HG03045 (cell line): Measurements from ENCODE around the gene GRWD1.

Experiments used
- ATAC-seq: cut with Tn5 transposase; IDR thresholded peaks from one replicate; pipeline ENCODE4 v1.9.1; 2021; ENCODE audit warnings: mild to moderate bottlenecking, moderate library complexity; ENCODE audit not compliant: unreplicated experiment

GRWD1 gene

DNA sequence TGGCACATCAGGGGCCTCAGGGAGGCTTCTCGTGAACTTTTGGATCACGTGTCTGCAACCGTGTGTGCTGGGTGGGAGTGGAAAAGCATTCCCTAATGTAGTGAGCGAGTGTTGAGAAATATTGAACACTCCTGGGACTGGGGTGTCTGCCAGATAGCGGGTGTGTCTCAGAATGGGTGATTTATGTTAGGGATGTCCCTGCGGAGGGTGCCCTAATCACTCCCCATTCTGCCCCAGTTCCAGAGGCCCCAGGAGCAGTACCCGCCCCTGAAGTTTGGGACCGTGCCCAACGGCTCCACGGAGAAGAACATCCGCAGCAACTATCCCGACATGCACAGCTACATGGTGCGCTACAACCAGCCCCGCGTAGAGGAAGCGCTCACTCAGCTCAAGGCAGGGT is 24.2 kb upstream of the GRWD1 start:
- no peak for ATAC-seq

DNA sequence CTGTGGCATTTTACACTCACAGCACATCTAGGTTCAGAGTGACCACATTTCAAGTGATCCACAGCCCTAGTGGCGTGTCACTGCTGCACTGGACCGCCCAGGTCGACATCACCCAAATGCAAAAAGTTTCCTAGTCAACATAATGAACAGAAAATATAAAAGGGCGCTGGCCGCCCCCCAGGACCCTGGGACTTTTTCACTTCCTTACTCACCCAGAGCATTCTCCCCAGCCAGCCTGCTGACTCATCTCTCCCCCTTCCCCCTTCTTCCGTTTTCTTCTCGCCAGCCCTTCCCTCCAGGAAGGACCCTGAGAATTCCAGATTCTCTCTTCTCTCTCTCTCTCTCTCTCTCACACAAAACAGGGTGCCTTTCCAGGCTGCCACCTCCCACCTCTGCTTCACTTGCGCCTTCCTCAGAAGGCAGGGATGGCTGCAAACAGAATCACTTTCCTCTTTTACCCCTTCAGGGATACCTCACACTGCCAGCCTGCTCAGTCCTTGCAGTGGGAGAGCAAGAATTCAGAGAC is 21.0 kb upstream of the GRWD1 start:
- ATAC-seq = no peak

DNA sequence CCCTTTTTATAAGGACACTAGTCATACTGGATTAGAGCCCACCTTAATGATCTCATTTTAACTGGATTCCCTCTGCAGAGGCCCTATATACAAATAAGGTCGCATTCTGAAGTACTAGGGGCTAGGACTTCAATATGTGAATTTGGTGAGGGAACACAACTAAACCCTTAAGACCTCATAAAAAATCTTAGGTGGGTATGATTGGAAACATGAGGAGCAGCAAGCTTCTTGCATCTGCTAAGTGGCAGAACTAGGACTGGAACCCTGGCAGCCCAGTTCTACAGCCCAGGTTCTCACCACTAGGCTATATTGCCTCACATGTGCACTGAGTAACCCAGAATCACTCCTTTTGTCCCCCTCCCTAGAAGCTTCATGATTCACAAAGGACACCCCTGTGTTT is 17.1 kb upstream of the GRWD1 start:
- ATAC-seq = no peak

DNA sequence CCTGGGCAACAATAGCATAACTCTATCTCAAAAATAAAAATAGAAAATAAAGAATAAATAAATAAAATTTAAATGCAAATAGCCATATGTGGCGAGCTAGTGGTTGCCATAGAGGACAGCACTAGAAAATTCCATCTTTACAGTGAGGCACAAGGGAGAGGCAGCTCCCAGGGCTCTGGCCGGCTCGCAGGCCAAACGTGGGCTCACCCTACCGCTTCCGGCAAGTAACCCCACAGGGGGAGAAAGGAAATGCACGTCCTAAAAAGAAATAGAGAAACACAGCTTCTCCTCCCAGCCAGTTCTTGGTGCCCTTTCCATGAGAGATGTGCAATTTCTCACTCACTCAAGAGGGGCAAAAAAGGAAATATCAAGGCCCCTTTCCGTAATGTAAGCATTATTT is 12.4 kb upstream of the GRWD1 start:
- ATAC-seq = no peak

DNA sequence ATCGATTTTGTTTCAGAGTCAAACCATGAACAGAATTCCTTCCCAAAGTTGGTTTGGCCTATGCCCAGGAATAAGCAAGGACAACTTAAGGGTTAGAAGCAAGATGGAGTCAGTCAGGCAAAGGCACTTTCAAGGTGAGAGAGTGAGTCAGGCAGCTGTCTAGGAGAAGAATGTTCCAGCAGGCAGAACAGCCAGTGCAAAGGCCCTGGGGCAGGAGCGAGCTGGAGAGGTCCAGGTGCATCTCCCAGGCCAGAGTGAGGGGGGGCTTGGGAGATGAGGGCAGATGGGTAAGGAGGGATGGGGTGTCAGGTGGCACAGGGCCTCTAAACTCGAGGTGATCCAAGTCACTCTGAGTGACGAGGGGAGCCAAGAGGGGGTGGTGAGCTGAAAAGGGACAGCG is 9.2 kb upstream of the GRWD1 start:
- no peak for ATAC-seq

DNA sequence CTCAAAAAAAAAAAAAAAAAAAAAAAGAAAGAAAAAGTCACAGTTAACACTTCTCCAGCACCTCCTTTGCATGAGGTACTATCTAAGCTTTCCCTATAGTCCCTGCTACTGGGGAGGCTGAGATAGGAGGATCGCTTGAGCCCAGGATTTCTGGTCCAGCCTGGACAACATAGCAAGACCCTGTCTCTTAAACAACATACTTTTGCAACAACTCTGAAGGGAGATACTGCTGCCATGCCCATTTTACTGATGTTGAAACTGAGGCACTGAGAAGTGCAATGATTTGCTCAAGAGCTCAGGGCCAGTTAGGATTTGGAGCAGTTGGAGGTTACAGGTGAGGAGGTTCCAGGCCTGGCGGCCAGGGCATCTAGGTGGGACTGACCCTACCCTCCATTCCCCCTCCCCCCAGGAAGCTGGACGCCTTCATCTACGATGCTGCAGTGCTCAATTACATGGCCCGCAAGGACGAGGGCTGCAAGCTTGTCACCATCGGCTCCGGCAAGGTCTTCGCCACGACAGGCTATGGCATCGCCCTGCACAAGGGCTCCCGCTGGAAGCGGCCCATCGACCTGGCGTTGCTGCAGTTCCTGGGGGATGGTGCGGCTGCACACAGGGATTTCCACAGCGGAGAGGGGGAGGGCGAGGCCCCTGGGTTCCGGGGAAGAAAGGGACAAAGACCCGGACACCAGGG is 4.3 kb upstream of the GRWD1 start:
- ATAC-seq = no peak

DNA sequence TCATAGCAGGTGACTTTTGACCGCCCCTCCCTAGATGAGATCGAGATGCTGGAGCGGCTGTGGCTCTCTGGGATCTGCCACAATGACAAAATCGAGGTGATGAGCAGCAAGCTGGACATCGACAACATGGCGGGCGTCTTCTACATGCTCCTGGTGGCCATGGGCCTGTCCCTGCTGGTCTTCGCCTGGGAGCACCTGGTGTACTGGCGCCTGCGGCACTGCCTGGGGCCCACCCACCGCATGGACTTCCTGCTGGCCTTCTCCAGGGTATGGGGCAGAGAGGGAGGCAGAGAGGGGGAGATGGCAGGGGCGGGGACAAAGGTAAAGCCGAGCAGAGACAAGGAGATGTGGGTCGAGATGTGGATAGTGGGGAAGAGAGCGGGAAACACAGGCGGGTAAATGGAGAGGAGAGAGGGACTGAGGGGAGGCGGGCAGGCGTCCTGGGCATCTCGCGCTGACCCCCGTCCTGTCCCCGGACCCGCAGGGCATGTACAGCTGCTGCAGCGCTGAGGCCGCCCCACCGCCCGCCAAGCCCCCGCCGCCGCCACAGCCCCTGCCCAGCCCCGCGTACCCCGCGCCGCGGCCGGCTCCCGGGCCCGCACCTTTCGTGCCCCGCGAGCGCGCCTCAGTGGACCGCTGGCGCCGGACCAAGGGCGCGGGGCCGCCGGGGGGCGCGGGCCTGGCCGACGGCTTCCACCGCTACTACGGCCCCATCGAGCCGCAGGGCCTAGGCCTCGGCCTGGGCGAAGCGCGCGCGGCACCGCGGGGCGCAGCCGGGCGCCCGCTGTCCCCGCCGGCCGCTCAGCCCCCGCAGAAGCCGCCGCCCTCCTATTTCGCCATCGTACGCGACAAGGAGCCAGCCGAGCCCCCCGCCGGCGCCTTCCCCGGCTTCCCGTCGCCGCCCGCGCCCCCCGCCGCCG is 3.4 kb upstream of the GRWD1 start:
- no peak for ATAC-seq

DNA sequence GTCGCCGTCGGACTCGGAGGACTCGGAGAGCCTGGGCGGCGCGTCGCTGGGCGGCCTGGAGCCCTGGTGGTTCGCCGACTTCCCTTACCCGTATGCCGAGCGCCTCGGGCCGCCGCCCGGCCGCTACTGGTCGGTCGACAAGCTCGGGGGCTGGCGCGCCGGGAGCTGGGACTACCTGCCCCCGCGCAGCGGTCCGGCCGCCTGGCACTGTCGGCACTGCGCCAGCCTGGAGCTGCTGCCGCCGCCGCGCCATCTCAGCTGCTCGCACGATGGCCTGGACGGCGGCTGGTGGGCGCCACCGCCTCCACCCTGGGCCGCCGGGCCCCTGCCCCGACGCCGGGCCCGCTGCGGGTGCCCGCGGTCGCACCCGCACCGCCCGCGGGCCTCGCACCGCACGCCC is 2.5 kb upstream of the GRWD1 start:
- no peak for ATAC-seq

DNA sequence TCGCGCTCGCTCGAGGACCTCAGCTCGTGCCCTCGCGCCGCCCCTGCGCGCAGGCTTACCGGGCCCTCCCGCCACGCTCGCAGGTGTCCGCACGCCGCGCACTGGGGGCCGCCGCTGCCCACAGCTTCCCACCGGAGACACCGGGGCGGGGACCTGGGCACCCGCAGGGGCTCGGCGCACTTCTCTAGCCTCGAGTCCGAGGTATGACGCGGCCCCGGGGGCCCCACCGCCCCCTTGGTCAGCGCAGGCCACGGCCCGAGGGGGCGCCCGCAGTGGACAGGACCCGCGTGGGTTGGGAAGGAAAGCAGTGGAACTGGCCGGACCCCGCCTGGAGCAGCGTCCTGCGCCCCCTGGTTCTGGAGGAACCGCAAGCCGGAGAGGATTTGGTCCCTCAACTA is 2.1 kb upstream of the GRWD1 start:
- ATAC-seq = no peak

DNA sequence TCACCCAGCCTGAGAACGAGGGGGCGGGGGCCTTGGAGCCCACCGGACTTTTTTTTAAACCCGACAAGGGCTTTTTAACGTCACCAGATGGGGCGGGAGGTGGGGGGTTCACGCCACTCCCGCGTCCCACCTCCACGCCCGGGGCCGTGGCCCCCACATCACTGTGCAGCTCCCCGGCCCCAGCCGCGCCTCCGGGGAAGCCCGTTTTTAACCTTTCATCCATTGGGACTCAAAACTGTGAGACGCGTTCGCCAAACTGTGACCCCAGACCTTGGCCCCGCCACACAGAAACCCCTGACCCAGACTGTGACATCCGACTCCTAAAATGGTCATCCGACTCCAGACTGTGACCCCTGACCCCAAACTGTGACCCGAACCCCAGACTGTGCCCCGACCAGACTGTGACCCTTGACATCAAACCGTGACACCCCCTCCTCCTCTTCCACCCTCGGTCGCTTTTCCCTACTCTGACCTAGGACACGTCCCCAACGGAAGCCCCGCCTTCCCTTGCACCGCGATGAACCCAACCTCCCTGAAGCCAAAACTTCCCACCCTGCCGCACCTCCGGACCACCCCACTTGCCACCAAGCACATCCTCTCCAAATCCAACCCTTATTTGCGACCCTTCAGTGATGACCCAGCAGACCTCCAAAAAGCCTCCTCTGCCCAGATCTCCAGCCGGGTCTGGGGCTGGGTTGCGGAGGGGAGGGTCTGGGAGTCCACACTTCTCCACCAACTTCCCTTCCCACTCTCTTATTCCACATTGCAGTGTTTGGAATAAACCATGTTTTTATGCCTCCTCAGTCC is 1.5 kb upstream of the GRWD1 start:
- ATAC-seq = no peak

DNA sequence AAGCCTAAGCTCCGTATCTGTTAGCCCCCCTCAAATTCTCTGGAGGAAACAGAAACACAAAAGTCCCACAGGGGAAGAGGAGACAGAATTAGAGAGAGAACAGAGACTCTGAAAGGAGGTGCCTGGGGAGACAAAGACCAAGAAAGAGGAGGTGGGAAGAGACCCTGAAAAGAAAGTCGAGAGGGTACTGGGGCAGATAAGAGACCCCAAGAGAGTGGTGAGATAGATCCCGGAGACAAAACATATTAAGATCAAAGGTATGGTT is 915 bp upstream of the GRWD1 start:
- ATAC-seq = no peak

DNA sequence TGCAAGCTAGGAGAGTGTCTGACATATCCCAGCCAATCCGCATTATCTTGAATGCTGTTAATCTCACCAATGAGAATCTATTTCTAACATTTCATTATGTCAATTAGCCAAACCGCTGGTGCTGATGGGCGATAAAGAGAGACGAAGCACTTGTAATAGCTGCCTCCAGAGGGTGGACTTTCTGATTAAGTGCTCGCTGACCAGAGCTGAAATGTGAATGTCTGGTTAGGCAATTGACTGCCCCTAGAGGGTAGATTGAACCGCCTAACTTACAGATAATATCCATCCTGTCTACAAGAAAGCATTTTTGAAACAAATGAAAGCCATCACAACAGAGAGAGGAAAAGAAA is 552 bp upstream of the GRWD1 start:
- no peak for ATAC-seq

DNA sequence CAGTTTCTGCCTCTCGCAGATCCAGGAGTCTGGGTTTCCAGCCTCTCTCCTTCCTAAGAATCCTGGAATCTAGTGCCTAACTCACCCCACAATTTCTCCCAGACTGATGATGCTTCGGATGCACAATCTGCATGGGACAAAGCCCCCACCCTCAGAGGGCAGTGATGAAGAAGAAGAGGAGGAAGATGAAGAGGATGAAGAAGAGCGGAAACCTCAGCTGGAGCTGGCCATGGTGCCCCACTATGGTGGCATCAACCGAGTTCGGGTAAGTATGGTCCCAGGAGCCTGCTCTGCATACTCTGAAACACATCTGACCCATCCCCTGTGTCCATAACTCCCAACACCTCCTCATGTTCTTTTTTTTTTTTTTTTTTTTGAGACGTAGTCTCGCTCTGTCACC is 796 bp downstream of the GRWD1 start:
- no peak for ATAC-seq

DNA sequence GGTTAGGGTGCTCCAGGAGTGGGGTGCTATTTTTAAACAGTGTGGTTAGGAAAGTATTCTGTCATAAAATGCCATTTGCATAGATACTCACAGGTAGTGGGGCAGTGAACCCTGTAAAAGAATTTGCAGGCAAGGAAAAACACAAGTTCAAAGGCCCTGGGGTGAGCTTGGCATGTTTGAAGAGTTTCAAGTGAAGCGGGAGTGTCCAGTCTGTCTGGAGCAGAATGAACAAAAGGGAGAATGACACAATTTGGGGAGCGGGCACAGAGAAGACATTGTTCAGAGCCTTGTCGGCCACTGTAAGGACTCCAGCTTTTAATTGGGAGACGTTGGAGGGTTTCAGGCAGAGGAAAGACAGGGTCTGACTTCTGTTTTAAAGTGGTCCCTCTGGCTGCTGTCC is 2.8 kb downstream of the GRWD1 start:
- ATAC-seq = no peak

DNA sequence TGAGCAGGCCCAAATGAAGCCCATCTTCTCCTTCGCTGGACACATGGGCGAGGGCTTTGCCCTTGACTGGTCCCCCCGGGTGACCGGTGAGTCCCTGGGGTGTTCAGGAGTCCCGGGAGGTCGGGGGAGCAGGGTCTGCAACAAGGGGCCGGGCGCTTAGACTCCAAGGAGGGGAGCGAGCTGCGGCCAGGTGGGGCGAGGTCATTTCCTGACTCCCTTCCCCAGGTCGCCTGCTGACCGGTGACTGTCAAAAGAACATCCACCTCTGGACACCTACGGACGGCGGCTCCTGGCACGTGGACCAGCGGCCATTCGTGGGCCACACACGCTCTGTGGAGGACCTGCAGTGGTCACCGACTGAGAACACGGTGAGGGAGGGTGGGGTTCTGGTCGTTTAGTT is 4.7 kb downstream of the GRWD1 start:
- ATAC-seq = no peak

DNA sequence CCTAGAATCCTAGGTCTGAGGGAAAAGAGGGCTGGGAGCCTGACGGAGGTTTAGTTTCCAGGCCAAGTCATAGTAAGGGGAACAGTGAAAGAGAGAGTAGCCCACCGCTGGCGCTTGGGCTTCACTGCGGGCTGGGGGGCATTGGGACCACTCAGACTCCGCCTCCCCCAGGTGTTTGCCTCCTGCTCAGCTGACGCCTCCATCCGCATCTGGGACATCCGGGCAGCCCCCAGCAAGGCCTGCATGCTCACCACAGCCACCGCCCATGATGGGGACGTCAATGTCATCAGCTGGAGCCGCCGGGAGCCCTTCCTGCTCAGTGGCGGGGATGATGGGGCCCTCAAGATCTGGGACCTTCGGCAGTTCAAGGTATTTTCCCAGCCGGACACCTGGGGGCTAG is 5.1 kb downstream of the GRWD1 start:
- ATAC-seq = no peak

DNA sequence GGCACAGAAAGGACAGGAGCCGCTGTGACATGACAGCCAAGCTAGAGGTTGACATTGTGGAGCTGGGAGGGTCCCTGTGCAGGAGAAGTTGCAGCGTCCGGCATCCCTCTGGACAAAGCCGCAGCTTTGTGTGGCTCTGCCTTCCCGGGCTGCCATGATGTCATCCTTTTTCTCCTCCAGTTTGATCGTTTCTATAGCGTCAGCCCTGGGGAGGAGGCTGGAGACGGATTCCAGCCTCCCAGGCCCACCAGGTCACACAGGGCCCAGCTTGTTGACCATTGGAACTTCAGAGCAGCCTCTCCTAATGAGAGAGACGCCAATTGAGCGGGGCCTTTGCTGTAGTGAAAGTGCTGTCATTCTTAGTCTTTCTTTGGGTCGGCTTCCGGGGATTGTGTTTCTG is 5.8 kb downstream of the GRWD1 start:
- no peak for ATAC-seq

DNA sequence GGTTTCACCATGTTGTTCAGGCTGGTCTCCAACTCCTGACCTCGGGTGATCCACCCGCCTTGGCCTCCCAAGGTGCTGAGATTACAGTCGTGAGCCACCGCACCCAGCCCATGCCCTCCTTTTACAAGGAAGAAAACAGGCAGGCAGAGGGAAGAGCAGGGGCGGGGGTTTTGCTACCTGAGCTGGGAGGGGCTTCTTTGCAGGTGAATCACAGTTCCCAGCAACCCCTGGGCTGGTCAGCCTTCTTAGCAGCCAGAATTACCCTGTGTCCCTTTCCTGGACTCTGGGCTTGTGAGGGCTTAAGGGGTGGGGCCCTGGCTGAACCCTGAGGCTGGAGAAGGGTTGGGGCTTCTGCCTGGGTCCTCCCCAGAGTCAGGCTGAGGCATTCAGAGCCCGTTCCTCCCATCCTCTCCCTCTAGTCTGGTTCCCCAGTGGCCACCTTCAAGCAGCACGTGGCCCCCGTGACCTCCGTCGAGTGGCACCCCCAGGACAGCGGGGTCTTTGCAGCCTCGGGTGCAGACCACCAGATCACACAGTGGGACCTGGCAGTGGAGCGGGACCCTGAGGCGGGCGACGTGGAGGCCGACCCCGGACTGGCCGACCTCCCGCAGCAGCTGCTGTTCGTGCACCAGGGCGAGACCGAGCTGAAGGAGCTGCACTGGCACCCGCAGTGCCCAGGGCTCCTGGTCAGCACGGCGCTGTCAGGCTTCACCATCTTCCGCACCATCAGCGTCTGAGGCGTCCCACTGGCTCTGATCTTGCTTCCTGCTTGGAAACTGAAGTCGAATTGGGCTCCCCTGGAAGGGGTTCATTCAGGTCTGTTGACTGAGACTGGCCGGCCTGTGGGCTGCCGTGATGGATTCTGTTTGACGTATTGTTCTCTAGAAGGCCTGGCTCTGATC is 6.8 kb downstream of the GRWD1 start:
- ATAC-seq = no peak

DNA sequence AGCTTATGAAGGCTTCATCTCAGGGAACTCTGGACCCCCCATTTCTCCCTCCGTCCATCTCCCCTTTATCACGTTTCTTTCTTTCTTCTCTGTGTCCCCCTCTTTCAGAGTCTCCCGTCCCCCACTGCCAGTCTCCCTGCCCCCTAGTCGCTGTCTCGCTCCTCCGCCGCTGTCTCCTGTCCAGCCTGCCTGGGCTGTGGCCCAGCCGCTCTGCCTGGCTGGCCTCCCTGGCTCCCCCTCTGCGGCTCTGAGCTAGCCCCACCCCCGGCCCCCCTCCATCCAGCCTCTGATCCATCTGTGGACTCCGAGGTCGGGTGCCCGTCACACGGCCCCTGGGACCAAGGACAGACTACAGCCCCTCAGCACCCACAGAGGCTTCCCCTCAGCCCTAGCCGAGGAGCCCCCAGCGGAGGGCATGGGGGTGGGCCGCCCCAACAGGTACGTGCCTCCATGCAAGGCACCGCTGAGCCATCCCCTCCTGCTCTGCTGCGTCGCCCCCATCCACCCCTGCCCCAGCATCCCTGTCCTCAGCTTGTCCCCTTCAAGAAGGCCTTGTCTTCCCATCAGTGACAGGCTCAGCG is 8.5 kb downstream of the GRWD1 start:
- ATAC-seq = no peak

DNA sequence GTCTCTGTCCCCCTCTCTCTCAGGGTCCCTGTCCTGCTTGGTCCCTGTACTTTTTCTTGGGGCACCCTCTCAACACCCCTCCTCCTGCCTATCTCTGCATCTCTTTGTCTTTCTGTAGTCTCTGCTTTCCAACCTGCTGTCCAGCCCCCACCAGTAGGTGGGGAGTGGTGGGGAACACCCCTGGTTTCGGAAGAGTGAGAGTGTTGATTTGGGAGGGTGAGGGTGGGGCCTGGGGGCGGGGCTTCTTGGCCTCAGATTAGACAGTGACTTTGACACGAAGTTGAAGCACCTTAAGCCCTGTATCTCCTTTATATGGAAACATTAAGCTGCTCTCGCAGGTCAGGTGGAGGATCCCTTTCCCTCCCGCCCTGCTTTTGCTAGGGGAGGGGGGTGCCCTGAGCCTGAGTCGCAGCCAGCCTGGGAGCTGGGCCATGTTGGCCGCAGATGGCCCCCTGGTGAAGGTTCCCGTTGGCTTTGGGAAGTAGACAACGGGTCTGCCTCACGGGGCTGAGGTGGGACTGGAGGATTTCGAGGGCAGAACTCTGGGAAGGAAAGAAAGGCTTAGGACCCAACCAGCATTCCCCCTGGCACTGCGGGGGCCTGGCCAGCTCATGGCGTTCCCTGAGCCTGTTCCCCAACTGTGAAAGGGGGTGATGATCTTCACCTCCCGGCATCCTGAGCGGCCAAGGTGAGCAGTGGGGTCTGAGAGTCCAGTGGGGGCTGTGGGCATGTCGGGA is 9.6 kb downstream of the GRWD1 start, which contains the start of gene KCNJ14:
Gene KCNJ14 (plus strand): TSS at position 404 of the 737 bp plus-strand sequence. CDS start 6,151 bp downstream, outside the sequence.
- ATAC-seq = no peak
